HK-2 (cell line): ENCODE data around the gene MCMBP.
"Not testable (repeated sequence)": the region's sequence is repeated elsewhere in the genome, so short reads cannot be mapped to it uniquely, and the experiment has no call there.

Experiments used
- DNase-seq: peaks from one replicate; pipeline ENCODE4 v3.0.0-alpha.2; 2018; ENCODE audit not compliant: unreplicated experiment

MCMBP gene, protein sequence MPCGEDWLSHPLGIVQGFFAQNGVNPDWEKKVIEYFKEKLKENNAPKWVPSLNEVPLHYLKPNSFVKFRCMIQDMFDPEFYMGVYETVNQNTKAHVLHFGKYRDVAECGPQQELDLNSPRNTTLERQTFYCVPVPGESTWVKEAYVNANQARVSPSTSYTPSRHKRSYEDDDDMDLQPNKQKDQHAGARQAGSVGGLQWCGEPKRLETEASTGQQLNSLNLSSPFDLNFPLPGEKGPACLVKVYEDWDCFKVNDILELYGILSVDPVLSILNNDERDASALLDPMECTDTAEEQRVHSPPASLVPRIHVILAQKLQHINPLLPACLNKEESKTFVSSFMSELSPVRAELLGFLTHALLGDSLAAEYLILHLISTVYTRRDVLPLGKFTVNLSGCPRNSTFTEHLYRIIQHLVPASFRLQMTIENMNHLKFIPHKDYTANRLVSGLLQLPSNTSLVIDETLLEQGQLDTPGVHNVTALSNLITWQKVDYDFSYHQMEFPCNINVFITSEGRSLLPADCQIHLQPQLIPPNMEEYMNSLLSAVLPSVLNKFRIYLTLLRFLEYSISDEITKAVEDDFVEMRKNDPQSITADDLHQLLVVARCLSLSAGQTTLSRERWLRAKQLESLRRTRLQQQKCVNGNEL

DNA sequence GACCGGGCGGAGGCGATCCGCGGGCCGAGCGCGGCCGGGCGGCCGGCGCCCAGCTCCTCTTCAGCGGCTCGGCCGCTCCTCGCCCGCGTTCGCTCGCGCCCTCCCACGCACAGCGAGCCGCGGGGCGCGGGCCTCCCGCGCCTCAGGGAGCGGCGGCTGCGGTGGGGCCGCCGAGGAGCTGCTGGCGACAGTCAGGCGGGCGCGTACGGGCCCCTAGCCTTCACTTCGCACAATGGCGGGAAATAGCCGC is at the start of gene MCMBP:
MCMBP (minus strand) TSS at position 234 of the 250 bp plus-strand sequence. CDS start 259 bp downstream, outside the sequence.
- DNase-seq: no peak

DNA sequence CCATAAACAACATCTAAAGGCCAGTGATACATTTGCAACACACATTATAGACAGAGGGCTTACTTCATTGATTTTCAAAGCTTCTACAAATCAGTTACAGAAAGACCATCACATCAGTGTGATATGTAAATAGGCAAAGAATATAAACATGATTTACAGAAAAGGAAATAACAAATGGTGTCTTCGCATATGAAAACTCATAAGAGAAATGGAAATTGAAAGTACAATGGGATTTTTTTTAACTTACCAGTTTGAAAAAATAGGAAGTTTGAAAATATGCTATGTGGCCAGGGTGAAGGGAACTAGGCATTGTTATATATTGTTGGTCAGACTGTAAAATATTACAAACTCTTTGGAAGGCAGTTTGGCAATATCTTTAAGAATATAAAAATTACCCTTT is 47.2 kb upstream of the MCMBP start:
- DNase-seq: no peak

DNA sequence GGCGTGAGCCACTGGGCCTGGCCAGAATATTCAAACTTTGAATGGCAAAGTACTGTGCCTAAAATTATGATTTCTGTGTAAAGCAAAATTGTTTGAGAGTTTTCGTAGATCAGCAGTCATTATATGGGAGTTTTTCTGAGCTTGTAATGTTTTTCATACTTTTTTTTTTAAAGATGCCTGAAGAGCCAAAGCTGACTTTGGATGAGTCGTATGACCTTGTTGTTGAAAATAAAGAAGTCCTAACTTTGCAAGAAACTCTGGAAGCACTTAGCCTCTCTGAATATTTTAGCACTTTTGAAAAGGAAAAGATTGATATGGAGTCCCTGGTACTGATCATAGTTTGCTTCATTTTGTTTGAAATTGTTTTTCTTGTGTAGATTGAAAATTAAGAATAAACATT is 46.6 kb upstream of the MCMBP start:
- DNase-seq: no peak

DNA sequence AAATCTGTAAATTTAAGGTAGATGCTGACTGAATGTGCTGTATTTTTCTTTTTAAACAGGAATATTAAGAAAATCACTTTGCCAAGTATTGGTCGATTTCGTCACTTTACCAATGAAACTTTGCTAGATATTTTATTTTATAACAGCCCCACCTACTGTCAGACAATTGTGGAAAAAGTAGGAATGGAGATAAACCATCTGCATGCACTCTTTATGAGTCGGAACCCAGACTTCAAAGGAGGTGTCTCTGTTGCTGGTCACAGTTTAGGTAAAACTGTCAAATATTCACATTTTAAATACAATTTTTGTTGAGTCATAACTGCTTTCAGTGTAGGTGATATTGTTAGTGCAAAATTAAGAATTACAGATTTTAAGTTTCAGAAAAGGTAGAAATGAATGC is 45.1 kb upstream of the MCMBP start:
- DNase-seq: no peak

DNA sequence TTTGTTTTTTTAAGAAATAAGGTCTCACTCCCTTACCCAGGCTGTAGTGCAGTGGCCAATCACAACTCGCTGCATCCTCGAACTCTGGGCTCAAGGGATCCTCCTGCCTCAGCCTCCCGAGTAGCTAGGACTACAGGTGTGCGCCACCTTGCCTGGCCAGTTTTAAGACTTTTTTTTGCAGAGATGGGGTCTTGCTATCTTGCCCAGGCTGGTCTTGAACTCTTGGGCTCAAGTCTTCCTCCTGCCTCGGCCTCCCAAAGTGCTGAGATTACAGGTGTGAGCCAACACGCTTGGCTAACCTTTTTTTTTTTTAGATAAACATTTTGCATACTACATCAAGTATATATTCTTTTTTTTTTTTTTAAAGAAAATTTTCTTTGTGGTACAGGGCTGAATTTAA is 38.0 kb upstream of the MCMBP start:
- DNase-seq: no peak

DNA sequence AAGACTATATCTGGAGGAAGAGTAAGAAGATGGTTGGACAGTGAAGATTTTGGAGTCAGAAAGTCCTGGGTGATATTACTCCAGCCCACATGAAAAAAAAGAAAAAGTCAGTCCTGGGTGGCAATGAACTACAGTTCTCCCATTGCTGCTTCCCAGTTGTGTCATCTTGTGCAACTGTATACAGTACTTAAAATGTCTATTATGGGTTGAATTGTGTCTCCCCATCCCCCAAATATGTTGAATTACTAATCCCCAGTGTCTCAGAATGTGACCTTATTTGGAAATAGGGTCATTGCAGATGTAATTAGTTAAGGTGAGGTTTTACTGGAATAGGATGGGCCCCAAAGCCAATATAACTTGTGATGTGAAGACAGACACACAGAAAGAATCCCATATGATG is 35.5 kb upstream of the MCMBP start:
- no peak for DNase-seq

DNA sequence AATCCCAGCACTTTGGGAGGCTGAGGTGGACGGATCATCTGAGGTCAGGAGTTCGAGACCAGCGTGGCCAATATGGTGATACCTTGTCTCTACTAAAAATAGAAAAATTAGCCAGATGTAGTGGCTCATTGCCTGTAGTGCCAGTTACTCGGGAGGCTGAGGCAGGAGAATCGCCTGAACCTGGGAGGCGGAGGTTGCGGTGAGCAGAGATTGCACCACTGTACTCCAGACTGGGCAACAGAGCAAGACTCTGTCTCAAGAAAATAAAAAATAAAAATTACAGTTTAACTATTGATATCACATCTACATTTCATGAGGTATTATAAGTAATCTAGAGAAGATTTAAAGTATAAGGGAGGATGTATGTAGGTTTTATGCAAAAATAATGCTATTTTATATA is 35.1 kb upstream of the MCMBP start:
- not testable (repeated sequence) for DNase-seq

DNA sequence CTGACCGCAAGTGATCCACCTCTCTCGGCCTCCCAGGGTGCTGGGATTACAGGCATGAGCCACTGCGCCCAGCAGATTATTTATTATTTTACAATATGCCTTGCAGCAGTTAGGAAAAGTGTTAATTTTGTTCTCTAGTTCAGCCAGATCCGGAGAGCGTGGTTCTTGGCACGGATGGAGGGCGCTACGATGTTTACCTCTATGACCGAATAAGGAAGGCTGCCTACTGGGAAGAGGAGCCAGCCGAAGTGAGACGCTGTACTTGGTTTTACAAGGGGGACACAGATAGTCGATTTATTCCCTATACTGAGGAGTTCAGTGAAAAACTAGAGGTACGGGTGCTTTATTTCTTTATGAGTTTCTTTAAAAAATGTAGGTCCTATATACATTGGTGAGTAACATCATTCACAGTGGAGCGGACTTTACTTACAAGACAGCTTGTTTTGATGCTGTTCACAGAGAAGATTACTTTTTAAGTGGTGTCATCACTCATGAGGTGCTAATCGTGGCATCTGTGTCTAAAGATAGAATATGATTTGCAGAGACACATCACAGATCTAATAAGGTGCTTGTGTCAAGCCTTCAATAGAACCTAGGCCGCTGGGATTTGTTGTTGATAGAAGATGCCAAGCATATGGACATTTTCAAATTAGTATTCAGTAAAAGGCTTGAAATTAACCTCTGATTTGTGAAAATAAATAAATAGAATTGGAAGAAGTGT is 31.5 kb upstream of the MCMBP start:
- no peak for DNase-seq

DNA sequence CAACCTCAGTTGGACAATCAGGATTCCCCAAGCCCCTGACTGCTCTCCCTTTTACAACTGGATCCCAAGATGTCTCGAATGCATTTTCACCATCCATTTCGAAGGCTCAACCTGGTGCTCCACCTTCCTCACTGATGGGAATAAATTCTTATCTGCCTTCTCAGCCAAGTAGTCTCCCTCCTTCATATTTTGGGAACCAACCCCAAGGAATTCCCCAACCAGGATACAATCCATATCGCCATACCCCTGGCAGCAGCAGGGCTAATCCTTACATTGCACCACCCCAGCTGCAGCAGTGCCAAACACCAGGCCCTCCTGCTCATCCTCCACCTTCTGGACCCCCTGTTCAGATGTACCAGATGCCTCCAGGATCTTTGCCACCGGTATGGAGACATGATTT is 25.9 kb upstream of the MCMBP start:
- no peak for DNase-seq

DNA sequence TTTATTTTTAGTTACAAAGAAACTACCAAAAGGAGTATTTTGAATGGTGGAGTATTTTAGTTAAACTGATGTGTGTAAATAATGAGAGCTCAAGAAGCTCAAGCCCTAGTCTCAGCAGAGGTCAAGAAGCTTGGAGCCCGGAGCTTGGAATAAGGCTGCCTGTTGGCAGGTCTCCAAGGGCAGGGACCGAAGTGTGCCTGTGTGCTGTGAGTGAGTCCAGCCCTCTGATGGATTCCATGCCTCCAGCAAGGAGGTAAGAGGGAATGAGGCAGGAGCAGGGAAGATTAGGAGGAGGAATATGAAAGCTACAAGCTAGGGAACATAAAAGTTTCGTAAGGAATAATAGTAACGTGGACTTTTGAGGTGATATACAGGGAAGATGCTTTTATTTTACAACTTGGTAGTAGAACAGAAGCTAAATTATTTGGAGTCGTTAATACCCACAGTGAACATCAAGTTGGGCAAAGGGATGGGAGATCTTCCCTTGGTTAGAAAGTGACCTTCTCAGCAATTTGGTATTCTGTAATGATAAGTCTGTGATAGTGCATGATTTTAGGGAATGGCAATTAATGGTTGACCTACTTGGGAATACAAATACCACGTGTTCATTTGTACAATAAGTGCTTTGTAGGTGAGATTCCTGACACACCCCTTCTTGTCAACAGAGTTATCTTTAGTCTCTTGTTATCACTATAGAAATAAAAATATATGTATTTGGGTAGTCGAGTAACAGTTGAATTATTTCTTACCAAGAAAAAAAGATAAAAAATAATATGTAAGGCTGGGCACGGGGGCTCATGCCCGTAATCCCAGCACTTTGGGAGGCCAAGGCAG is 24.5 kb upstream of the MCMBP start:
- no peak for DNase-seq

DNA sequence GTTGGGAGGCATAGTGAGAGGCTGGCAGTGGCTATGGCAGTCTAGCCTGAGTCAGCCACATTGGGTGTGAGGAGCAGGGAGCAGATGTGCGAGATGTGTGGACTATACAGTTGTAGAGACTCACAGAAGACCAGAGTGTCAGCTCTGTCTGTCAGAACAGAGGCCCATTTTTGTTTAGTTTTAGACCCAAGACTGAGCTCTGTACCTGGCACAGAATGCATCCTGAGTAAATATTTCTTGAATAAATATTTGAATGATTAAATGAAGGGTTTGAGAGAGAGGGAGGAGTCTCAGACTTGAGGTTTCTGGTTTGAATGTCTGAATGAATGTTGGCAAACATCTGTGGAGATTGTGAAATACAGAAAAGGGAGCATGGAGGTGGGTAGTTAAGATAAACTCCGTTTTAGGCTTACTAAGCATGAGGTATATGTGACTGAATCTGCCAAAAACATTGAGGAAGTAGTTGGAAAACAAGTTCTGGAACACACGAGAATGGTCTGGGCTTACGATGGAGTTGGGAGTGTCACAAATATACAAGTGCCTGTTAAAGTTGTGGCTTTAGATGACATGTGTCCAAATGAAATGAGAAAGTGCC is 23.5 kb upstream of the MCMBP start:
- DNase-seq: no peak

DNA sequence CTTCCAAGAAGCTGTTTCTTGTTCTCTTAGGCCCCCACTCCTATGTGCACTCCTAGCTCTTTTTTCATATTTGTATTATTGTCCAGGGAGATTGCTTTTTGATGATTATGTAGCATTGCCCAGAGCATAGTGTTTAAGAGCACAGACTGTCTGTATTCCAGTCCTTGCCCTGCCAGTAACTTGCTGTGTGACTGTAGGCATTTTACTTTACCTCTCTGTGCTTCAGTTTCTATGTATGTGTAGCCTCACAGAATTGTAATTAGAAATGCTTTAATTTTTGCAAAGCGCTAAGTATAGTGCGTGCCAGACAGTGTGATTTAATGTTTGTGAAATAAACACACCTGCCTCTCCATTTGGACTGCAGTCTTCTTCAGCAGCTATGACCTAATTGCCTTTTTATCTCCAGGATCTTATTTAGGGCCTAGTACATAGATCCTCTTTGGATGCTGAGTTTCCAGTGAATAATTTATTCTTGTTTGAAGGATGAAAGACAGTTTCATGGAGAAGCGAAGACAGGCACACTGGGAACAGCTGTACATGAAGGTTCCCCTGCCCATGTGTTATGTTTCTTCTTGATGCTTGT is 21.3 kb upstream of the MCMBP start:
- DNase-seq: no peak

DNA sequence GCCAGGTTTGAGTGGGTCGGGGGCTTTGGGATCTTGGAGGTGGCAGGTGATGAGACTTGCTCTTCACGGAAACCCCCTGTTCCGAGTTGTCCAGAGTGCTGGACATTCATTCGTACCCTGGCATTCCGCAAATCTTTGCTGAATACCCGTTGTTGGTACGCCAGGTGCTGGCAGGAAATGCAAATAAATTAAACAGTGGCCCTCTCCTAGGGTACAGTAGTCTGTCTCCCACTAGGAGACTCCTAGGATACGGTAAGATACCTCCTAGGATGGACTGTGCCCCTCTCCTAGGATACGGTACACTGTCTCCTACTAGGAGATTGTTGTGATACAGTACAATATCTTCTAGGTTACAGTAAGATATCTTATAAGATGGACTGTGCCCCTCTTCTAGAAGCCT is 20.4 kb upstream of the MCMBP start:
- DNase-seq: no peak

DNA sequence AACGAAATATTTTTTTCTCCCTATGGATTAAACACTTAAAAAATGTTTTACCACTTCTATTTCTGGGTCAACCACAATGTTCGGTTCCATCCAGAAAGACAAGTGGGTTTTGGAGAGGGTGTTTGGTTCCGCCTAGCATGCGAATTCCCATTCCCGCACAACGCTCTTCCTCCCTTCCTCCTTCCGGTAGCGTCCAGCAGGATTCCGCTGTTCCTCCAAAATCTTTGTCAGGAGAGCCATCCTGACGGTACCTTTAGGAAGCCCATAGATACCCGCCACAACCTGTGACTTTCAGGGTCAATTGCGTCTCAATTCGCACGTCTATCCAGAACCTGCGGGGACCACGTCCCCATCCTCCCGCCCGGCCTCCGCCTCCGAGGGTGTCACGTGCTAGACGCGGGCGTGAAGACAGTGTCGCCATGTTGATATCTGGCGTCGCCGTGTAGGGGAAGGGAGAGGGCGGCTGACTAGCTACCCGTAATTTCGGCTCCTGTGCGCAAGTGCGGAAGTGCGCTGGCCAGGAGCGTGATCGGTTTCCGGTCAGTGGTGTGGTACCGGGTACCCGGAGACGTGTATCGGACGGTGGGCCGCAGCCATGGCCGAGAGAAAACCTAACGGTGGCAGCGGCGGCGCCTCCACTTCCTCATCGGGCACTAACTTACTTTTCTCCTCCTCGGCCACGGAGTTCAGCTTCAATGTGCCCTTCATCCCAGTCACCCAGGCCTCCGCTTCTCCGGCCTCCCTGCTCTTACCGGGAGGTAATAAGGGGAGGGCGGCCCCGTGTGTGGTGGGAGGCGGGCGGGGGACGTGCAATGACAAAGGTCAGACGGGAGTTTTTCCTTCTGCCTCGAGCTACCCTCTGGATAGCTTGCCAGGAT is 19.8 kb upstream of the MCMBP start, which contains the start of gene SEC23IP:
SEC23IP (plus strand) TSS at position 543 of the 878 bp plus-strand sequence; CDS start at position 596, 53 bp downstream.
- peak; percentile 97 for DNase-seq

DNA sequence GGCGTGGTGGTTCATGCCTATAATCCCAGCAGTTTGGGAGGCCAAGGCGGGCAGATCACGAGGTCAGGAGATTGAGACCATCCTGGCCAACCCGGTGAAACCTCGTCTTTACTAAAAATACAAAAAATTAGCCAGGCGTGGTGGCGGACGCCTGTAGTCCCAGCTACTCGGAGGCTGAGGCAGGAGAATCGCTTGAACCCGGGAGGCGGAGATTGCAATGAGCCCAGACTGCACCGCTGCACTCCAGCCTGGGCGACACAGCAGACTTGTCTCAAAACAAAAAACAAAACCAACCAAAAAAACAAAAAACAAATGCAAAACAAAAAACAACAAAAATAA is 19.2 kb upstream of the MCMBP start:
- DNase-seq: not testable (repeated sequence)

DNA sequence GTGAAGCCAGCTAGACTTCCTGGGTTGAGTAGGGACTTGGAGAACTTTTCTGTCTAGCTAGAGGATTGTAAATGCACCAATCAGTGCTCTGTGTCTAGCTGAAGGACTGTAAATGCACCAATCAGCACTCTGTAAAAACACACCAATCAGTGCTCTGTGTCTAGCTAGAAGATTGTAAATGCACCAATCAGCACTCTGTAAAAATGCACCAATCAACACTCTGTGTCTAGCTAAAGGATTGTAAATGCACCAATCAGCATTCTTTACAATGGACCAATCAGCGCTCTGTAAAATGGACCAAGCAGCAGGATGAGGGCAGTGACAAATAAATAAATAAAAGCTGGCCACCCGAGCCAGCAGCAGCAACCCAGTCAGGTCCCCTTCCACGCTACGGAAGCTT is 17.7 kb upstream of the MCMBP start:
- DNase-seq: not testable (repeated sequence)

DNA sequence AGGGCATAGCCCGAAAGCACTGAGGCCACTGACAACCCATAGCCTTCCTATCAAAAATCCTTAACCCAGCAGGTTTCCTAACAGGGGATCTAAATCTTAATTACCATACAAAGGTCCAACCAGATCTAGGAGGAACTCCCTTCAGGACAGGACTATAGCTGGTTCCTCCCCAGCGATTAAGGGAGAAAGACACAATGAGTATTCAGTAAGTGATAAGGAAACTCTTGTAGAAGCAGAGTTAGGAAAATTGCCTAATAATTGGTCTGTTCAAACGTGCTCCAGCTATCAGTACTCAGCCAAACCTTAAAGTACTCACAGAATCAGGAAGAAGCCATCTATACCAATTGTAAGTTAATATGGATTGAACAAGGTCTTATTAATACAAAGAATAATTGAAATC is 16.6 kb upstream of the MCMBP start:
- not testable (repeated sequence) for DNase-seq

DNA sequence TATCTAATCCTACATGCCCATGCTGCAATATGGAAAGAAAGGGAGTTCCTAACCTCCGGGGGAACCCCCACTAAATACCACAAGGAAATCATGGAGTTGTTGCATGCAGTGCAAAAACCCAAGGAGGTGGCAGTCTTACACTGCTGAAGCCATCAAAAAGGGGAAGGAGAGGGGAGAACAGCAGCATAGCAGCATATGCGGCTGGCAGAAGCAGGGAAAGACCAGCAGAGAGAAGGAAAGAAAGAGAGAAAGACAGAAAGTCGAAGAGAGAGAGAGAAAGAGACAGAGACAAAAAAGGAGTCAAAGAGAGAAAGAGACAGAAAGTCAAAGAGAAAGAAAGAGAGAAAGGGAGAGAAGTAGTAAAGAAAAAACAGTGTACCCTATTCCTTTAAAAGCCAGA is 16.1 kb upstream of the MCMBP start:
- not testable (repeated sequence) for DNase-seq

DNA sequence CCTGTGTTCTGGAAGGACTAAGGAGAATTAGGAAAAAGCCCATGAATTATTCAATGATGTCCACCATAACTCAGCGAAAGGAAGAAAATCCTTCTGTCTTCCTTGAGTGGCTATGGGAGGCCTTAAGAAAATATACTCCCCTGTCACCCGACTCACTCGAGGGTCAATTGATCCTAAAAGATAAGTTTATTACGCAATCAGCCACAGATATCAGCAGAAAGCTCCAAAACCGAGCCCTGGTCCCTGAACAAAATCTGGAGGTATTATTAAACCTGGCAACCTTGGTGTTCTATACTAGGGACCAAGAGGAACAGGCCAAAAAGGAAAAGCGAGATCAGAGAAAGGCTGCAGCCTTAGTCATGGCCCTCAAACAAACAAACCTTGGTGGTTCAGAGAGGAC is 13.4 kb upstream of the MCMBP start:
- not testable (repeated sequence) for DNase-seq

DNA sequence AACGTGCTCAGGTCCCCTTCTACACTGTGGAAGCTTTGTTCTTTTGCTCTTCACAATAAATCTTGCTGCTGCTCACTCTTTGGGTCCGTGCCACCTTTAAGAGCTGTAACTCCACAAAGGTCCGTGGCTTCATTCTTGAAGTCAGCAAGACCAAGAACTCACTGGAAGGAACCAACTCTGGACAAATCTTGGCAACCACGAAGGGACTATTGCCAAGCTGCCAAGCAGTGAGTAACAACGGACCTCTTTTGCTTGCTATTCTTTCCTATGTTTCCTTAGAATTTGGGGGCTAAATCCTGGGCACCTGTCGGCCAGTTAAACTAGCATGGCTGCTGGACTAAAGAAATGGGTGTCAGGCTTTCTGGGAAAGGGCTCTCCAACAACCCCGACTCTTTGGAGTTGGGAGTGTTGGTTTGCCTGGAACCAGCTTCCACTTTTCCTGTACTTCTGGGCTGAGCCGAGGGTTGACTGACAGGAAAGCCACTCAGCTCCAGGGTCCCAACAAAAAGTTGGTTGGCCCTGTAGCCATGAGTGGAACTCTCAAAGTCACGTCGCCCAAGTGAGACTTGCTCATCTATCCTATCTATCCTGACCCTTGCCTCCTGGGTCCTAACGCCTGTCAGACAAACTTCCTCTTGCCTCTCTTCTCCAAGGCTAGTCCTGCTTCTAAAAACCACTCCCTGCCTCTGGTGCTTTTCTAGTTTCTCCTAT is 11.4 kb upstream of the MCMBP start:
- DNase-seq: not testable (repeated sequence)
